Subcutaneous adipose tissue (tissue), 4 donors: ENCODE results near the gene MARCHF2. TPM values are rescaled to one million over a fixed set of nuclear protein-coding genes. Genes with fewer than 3 reads are reported as not detected.

Experiments used
- CTCF ChIP-seq: fragments of 450-650 bp; IDR thresholded peaks from one replicate; pipeline ENCODE4 v1.5.1; 2016; ENCODE audit warnings: low read depth, mild to moderate bottlenecking, control low read depth, antibody characterized with exemption, moderate library complexity
- total RNA-seq, 4 donors: library from RNA; depleted of rRNA; stranded (reverse); fragments of >200 nt; gene quantifications; one replicate each; pipeline ENCODE4 v1.1.0, GENCODE V29; 2016

MARCHF2 gene
- total RNA-seq, 4 donors from 2014 or later, result 107 to 314 (median 189) TPM

DNA sequence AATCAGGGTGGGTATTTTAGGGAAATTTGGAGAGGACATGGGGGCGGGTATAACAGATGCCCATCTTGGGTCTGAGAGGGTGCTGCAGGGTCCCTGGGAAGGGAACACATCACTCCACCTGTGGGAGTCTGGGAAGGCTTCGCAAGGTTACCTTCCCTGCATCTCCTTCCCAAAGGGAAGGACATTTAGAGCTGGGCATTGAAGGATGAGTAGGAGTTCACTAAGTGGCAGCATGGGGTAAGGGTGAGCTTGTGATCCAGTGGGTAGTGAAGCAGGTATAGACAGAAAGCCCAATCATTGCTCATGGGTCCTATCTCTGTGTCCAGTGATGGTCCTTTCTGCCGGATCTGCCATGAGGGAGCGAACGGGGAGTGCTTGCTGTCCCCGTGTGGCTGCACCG, 13.2 kb downstream of the MARCHF2 start:
- TF ChIP-seq CTCF, result no peak

DNA sequence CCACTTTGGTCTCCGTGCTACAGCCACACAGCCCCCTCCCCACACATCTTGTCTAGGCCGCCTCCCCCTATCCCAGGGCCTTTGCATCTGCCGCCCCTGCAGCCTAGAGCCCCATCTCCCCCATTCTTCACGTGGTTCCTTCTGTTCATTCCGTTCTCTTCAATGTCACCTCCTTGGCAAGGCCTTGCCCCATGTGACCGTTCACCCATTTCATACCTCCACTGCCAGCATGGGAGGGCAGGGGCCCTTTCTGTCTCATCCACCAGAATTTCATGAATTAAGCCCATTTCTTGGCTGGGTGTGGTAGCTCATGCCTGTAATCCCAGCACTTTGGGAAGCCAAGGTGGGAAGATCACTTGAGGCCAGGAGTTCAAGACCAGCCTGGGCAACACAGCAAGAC, 15.9 kb downstream of the MARCHF2 start:
- TF ChIP-seq CTCF, result no peak

DNA sequence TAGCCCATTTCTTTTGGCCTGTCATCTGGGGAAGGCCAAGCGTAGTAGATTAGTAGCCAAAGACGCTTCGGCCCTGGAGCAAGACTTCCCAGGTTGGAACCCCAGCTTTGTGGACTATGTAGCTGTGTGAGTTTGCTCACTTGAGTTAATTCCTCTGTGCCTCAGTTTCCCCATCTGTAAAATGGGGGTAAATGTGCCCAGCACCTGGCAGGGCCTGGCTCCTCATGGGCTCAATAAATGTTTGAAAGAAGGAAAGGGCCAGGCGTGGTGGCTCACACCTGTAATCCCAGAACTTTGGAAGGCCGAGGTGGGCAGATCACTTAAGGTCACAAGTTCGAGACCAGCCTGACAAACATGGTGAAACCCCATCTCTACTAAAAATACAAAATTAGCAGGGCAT, 16.7 kb downstream of the MARCHF2 start:
- no peak for TF ChIP-seq CTCF

GRCh38 chr19:8430650-8431049, 17.5 kb downstream of the MARCHF2 start:
- no peak for TF ChIP-seq CTCF

DNA sequence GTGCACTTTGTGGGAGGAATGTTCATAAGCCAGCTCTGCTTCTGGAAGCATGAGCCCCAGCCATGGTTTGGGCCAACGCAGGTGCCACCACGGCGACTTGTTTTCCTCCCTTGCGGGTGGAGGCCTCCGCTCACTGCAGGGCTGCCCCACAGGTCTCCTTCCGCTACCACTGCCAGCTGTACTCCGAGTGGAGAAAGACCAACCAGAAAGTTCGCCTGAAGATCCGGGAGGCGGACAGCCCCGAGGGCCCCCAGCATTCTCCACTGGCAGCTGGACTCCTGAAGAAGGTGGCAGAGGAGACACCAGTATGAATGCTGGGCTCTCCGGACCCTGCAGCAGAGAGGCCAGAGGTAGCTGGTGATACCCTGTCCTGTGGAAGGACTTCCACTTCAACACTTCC, 25.1 kb downstream of the MARCHF2 start:
- TF ChIP-seq CTCF, result no peak

GRCh38 chr19:8441725-8442544, 28.8 kb downstream of the MARCHF2 start:
- no peak for TF ChIP-seq CTCF

DNA sequence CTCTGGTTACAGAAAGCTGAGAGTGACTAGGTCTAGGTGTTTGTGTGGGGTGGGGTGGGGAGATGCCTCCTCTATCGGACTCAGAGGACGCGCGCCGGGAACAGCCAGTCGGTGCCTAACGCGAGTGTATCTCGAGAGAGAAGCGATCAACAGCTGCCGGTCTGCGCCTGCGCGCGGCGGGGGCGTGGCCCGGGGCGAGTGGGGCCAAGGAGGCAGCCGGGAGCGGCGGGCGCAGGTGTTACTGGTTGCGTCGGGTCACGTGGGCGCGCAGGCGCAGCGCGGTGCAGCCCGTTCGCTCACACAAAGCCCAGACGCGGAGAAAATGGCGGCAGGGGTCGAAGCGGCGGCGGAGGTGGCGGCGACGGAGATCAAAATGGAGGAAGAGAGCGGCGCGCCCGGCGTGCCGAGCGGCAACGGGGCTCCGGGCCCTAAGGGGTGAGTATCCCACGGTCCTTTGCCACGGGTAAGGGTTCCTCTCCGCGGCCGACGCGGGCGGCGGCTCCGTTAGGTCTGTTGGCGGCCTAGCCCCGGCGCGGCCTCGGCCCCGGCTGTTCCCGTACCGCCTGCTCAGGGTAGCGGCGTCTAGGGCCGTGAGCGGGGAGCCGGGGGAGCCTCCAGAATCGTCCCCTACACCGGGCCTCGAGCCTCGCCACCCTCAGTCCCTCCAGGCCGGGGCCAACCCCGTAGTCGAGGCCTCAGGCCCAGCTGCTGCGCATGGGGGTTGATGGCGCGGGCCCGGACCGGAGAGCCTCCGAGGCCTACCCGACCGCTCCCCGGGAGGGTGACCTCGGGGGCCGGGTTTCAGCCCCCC, 31.8 kb downstream of the MARCHF2 start, which contains the start of gene HNRNPM:
TSS of gene HNRNPM (plus strand) at position 299 of the 811 bp plus-strand sequence. CDS start at position 323, 24 bp downstream.
- no peak for TF ChIP-seq CTCF
